Activated CD8-positive, alpha-beta memory T cell treated with anti-CD3 and anti-CD28 coated beads, Interleukin-2, amount 50 U/mL, for 24 hours (primary cell): ENCODE results near the gene CCL18.
"Not testable (repeated sequence)": the region's sequence is repeated elsewhere in the genome, so short reads cannot be mapped to it uniquely, and the experiment has no call there.

Experiments
- DNase-seq: peaks from one replicate; pipeline ENCODE4 v3.0.0-alpha.2; 2020; ENCODE audit errors: extremely low read depth

Gene CCL18

GRCh38 chr17:36063786-36064541 is at the start of gene CCL18:
Gene CCL18, plus strand, starts transcription at chr17:36064272. Its CDS starts 71 bp downstream, at chr17:36064343.
- DNase-seq, result no peak

- no peak for DNase-seq
Observed at GRCh38 chr17:36014946-36015345, 49.1 kb upstream of the CCL18 start.

- not testable (repeated sequence) for DNase-seq
Observed at GRCh38 chr17:36015895-36016294, 48.2 kb upstream of the CCL18 start.

GRCh38 chr17:36016555-36016954 is 47.5 kb upstream of the CCL18 start:
- DNase-seq, result no peak

- DNase-seq, result no peak
Observed at GRCh38 chr17:36017799-36018198, 46.3 kb upstream of the CCL18 start, which contains the start of gene CCL23. Gene CCL23, minus strand, starts transcription at chr17:36017972. Its CDS starts 75 bp downstream, at chr17:36017897.

GRCh38 chr17:36019423-36019822 is 44.6 kb upstream of the CCL18 start:
- no peak for DNase-seq

- DNase-seq, result no peak
Observed at GRCh38 chr17:36024106-36024869, 39.8 kb upstream of the CCL18 start.

GRCh38 chr17:36027761-36028160 is 36.3 kb upstream of the CCL18 start:
- DNase-seq, result no peak

GRCh38 chr17:36030956-36031355 is 33.1 kb upstream of the CCL18 start:
- DNase-seq, result no peak

- DNase-seq, result no peak
Observed at GRCh38 chr17:36034127-36034526, 29.9 kb upstream of the CCL18 start.

- DNase-seq, result no peak
Observed at GRCh38 chr17:36036235-36036634, 27.8 kb upstream of the CCL18 start.

GRCh38 chr17:36048066-36048465 is 16.0 kb upstream of the CCL18 start:
- DNase-seq, result no peak

- no peak for DNase-seq
Observed at GRCh38 chr17:36049643-36050042, 14.4 kb upstream of the CCL18 start.

- no peak for DNase-seq
Observed at GRCh38 chr17:36055171-36055570, 8.9 kb upstream of the CCL18 start.

- DNase-seq, result no peak
Observed at GRCh38 chr17:36055921-36056520, 8.1 kb upstream of the CCL18 start.

GRCh38 chr17:36057911-36058310 is 6.2 kb upstream of the CCL18 start:
- no peak for DNase-seq

- no peak for DNase-seq
Observed at GRCh38 chr17:36059406-36059805, 4.7 kb upstream of the CCL18 start.

GRCh38 chr17:36060816-36061215 is 3.3 kb upstream of the CCL18 start:
- DNase-seq, result no peak

- no peak for DNase-seq
Observed at GRCh38 chr17:36066365-36066985, 2.4 kb downstream of the CCL18 start.

- DNase-seq, result no peak
Observed at GRCh38 chr17:36068524-36068923, 4.5 kb downstream of the CCL18 start.

- no peak for DNase-seq
Observed at GRCh38 chr17:36069136-36069535, 5.1 kb downstream of the CCL18 start.

GRCh38 chr17:36070427-36070826 is 6.4 kb downstream of the CCL18 start:
- no peak for DNase-seq
